K562 (cell line): ENCODE measurements around the gene DEGS2. TPM values are rescaled to one million over a fixed set of nuclear protein-coding genes. Genes with fewer than 3 reads are reported as not detected.
A peak's percentile ranks its signal among the peaks of the same experiment; 100 is the strongest.

Experiments
- ARID4B ChIP-seq: sonication (generic); formaldehyde crosslinking; IDR thresholded peaks from 2 replicates; pipeline ENCODE4 v1.8.0; 2022; ENCODE audit warnings: mild to moderate bottlenecking, missing genetic modification reagents
- ASH1L ChIP-seq: fragments of 450-650 bp; IDR thresholded peaks from 2 replicates; pipeline ENCODE4 v1.6.1; 2018; ENCODE audit warnings: borderline replicate concordance, mild to moderate bottlenecking, low read depth; ENCODE audit not compliant: partially characterized antibody
- BHLHE40 ChIP-seq: IDR thresholded peaks from 2 replicates; pipeline ENCODE4 v1.6.1; 2011; ENCODE audit warnings: low read length, improper control_type of control experiment
- CHD2 ChIP-seq: IDR thresholded peaks from 2 replicates; pipeline ENCODE4 v1.6.1; 2011; ENCODE audit warnings: low read depth, low read length
- CLOCK ChIP-seq: fragments of 250-450 bp; sonication (Bioruptor Pico); IDR thresholded peaks from 2 replicates; pipeline ENCODE4 v1.4.0; 2020; ENCODE audit warnings: mild to moderate bottlenecking, moderate library complexity, borderline replicate concordance
- GATAD2B ChIP-seq: fragments of 450-650 bp; IDR thresholded peaks from 2 replicates; pipeline ENCODE4 v1.6.1; 2017; ENCODE audit warnings: mild to moderate bottlenecking, borderline replicate concordance
- KLF16 ChIP-seq: IDR thresholded peaks from 2 replicates; pipeline ENCODE4 v1.6.1; 2016; ENCODE audit warnings: antibody characterized with exemption
- MEF2D ChIP-seq: conservative IDR thresholded peaks from 2 replicates; pipeline ENCODE4 v1.6.1; 2016; ENCODE audit warnings: low read depth, missing genetic modification characterization, missing compliant biosample characterization
- PBX2 ChIP-seq, 2 experiments: IDR thresholded peaks in 1 of 2; conservative IDR thresholded peaks in 1 of 2; 2 replicates each; pipeline ENCODE4 v1.6.1; 2016; ENCODE audit warnings: low read depth in 2 of 2, mild to moderate bottlenecking in 1 of 2, missing compliant biosample characterization in 1 of 2, missing genetic modification characterization in 1 of 2, moderate library complexity in 1 of 2
- PURB ChIP-seq: sonication (generic); formaldehyde crosslinking; IDR thresholded peaks from 2 replicates; pipeline ENCODE4 v1.9.0; 2021; ENCODE audit warnings: low read depth, mild to moderate bottlenecking, missing genetic modification reagents
- TRIM25 ChIP-seq: fragments of 450-650 bp; IDR thresholded peaks from 2 replicates; pipeline ENCODE4 v1.7.0; 2016; ENCODE audit warnings: borderline replicate concordance
- ZBTB9 ChIP-seq: fragments of 450-650 bp; formaldehyde crosslinking; IDR thresholded peaks from 2 replicates; pipeline ENCODE4 v1.4.0; 2020; ENCODE audit warnings: mild to moderate bottlenecking, moderate library complexity
- polyA plus RNA-seq, 8 experiments: library from polyadenylated mRNA; depleted of rRNA in 4 of 8; stranded (reverse) in 5 of 8; unstranded in 3 of 8; fragments of >200 nt; fragmentation: Nextera tagmentation in 2 of 8; fragmentation: Illumina TruSeq in 1 of 8; extraction: Ambion mirVana in 2 of 8; extraction: Trizol in 1 of 8; gene quantifications; 2 replicates each; pipeline versions ENCODE4 v1.2.1 to v1.2.3, GENCODE V29; 2011 to 2014; ENCODE audit warnings: inconsistent platforms in 1 of 8, missing spikeins in 1 of 8
- total RNA-seq, 7 experiments: library from RNA; depleted of rRNA in 6 of 7; stranded (reverse); fragments of >200 nt in 6 of 7; fragmentation: Illumina TruSeq in 2 of 7; extraction: Trizol in 2 of 7; gene quantifications; 2 replicates each; pipeline versions ENCODE4 v1.2.1 to v1.2.3, GENCODE V29; 2011 to 2021; ENCODE audit warnings: low replicate concordance in 1 of 7

DEGS2 gene
- total and polyA plus RNA-seq, 9 of the 15 experiments (the other 6 are each of a cell fraction or from before 2014, with no cell fraction given) = 0.22 to 2.9 (median 0.70) TPM

- TF ChIP-seq TRIM25 = no peak
- no peak for TF ChIP-seq CHD2
- TF ChIP-seq PURB (CRISPR knock-in tag) = no peak
- TF ChIP-seq MEF2D (tag) = no peak; the same call in 1 of the 2 replicates
- TF ChIP-seq CLOCK = no peak
- TF ChIP-seq KLF16 = peak; percentile 82
- TF ChIP-seq PBX2 (CRISPR knock-in tag; IDR thresholded peaks at IDR 0.05; ENCODE audit: low read depth) = no peak
- peak; percentile 51 for TF ChIP-seq PBX2 (tag; conservative IDR thresholded peaks at IDR 0.05; ENCODE audit: low read depth)
- TF ChIP-seq ARID4B (CRISPR knock-in tag) = no peak
- no peak; the same call in none of the 2 replicates for TF ChIP-seq GATAD2B
- peak; percentile 75 for TF ChIP-seq BHLHE40
- TF ChIP-seq ASH1L = no peak
- TF ChIP-seq ZBTB9 (CRISPR knock-in tag) = no peak; the same call in 1 of the 2 replicates
These were observed 17.1 kb downstream of the DEGS2 start (continued) for GRCh38 chr14:100142073-100143040.
